ENCODE results near the gene NOXA1.
"Not testable (repeated sequence)": the region's sequence is repeated elsewhere in the genome, so short reads cannot be mapped to it uniquely, and the experiment has no call there.

Gene NOXA1

DNA sequence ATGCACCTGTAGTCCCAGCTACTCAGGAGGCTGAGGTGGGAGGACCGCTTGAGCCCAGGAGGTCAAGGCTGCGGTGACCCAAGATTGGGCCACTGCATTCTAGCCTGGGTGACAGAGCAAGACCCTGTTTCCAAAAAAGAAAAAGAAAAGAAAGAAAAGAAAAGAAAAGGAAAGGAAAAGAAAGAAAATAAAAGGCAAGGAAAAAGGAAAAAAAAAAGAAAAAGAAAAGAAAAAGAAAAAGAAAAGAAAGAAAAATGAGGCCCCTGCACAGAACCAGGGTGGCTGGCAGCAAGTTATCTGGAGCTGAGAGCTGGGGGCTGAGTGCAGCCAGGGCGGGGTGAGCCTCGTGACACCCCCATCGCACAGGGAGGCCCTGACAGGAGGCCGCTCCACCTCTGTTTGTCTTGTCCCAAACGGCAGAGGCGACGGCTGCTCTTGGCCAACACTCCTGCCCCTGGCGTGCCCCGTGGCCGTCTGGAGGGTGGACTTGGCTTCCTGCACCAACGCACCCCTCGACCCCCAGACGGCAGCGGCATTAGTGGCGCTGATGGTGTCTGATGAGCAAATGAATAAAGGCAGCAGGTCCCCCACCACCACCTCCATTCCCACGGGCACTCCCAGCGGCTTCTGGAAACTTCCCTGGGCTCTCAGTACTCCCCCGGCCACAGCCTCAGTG lies 17.0 kb upstream of the NOXA1 start:
- DNase-seq (ENCODE audit: low read depth) = no peak

DNA sequence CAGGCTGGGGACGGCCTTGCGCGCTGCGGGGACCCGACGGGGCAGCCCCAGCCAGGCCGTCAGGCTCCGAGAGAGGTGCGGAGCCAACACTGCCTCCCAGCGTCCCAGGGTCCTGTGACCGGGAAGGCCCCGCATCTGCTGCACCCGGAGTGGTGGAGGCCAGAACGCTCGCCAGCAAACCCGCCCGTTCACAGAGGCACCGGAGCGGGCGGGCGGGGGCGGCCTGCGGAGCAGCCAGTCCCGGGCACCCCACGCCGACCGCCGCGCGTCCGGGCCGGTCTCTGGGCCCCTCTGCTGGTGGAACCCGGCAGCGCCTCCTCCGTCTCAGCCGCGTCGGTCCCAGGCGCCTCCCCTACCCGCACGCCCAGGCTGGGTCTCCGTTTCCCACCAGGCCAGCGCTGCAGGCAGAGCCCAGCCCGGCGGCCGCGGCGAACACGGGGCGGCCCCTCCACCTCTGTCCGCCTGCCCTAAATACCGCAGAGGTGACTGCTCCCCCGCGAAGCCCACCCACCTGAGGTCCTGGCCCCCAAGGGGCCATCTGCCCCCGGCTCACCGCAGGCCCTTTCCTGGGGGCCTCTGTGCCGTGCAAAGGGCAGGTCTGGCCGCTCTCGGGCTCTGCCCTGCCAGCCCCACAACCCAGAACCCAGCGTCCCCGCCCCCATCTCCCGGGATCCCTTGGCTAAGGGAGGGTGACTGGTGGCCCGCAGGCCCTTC lies 16.2 kb upstream of the NOXA1 start:
- DNase-seq (ENCODE audit: low read depth) = peak; percentile 66

DNA sequence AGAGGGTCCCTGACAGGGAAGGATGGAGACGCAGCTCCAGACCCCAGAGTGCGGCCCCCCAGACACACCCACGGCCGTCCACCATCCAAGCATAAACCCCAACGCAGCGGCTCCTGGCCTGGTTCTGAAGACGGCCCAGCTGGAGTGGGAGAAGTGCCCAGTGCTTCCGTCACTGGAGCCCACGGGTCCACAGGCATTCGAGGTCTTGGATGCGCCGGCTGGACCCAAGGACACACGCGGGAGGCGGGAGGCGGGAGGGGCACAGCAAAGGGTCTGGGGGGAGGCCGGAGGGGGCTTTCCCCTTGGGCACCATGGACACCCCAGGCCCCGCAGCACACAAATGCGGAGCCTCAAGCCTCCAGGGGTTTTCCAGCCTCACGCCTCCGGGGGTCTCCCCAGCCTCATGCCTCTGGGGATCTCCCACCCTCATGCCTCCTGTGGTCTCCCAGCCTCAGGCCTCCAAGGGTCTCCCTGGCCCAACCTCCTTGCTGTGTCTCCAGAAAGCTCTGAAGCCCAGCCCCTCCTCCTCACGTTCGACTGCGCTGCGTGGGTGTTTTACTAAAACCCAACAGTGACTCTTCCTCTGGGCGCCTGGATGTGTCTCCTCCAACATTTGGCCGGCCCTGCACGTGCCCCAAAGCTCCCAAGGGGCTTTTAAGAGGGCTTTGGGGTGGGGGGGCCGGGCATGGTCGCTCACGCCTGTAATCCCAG lies 15.4 kb upstream of the NOXA1 start:
- no peak for DNase-seq (ENCODE audit: low read depth)

DNA sequence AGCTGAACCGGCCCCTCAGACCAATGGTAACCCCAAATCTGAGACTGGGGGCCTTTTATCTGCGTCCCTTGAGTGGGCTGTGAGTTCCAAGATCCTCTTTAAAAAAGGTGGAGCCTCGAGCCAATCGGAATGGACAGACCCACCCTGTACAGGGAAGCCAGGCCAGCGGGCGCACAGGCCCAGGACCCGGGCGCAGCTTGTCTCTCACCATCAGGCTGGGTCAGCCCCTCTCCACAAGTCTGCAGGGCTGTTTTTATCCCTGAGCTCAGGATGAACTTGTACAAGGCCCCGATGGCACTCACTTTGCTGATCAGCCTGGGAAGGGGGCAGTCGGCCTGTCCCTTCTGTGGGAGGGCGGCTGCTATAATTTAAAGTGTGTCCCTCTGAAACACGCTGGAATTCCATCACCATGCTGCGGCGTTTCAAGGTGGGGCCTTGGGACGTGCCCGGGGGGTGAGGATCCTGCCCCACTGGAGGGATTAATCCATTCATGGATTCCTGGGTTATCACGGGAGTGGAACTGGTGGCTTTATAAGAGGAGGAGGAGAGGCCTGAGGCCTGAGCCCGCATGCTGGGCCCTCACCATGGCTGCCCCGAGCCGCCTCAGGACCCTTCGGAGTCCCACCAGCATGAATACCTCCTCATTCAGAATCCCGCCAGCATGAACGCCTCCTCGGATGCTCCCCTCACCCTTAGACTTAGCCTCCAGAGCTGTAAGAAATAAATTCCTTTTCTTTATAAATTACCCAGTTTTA lies 14.4 kb upstream of the NOXA1 start:
- no peak for DNase-seq (ENCODE audit: low read depth)

DNA sequence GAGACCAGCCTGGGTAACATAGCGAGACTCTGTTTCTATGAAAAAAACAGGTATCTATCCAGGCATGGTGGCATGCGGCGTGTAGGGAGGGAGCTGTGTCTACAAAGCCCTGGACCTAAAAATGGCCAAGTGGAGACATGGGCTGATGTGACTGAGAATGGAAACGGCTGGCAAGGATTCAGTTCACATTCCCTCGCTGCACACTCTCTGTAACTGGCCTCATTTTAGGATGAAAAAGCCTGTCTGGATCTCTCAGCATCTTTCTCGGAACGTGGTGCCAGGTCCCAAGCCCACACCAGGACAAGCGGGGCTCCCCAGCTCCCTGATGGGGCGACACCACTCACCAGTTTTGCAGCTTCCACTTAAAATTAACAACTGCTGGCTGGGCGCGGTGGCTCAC lies 13.7 kb upstream of the NOXA1 start:
- no peak for DNase-seq (ENCODE audit: low read depth)

DNA sequence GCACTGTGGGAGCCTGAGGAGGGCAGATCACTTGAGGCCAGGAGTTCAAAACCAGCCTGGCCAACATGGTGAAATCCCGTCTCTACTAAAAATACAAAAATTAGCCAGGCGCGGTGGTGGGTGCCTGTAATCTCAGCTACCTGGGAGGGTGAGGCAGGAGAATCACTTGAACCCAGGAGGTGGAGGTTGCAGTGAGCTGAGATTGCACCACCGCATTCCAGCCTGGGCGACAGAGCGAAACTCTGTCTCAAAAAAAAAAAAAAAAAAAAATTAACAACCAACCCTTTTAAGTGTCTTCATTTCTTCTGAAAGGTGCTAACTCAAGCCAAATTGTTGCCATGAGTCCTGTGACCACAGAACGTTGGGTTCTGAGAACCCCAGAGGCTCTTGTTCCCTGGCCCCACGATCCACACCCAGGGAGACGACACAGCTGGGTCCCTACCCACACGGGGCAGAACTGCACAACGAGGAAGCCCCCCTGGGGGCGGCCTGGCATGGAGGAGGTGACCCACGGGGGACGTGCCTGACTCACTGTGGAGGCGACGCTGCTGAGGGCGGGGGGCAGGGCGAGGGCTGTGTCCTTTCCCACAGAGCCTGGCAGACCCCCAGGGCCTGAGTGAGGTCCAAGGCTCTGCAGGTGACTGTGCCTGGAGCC lies 12.8 kb upstream of the NOXA1 start:
- DNase-seq (ENCODE audit: low read depth) = not testable (repeated sequence)

DNA sequence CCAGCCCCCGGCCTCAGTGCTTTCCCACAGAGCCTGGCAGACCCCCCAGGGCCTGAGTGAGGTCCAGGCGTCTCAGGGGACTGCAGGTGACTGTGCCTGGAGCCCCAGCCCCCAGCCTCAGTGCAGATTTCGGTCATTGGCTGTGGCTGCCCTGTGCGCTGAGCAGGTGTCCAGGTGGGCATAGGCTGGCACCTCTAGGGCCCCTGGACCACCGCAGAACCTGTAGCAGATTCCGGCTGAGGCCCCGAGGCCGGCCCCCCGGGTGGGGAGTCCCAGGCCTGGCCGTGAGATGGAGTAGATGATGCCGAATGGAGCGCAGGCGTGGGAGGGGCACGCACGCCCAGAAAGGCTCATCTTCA lies 12.3 kb upstream of the NOXA1 start:
- DNase-seq (ENCODE audit: low read depth) = no peak

DNA sequence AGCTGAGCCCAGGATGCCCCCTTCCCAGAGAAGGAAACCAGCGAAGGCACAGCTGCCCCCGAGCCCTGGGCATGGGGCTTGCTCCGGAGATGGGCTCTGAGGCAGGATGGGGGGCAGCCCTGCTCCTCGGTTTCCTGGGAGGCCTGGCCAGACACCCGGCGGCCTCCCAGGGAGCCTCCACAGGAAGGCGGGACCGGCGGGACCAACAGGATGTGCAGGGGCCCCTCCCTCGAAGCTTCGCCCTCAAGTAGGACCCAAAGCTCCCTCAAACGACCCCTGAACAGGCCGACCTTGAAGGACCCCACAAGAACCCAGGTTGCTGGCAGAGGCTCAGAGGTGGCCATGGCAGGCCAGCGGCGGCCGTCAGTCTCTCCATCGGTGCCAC lies 11.9 kb upstream of the NOXA1 start:
- no peak for DNase-seq (ENCODE audit: low read depth)

DNA sequence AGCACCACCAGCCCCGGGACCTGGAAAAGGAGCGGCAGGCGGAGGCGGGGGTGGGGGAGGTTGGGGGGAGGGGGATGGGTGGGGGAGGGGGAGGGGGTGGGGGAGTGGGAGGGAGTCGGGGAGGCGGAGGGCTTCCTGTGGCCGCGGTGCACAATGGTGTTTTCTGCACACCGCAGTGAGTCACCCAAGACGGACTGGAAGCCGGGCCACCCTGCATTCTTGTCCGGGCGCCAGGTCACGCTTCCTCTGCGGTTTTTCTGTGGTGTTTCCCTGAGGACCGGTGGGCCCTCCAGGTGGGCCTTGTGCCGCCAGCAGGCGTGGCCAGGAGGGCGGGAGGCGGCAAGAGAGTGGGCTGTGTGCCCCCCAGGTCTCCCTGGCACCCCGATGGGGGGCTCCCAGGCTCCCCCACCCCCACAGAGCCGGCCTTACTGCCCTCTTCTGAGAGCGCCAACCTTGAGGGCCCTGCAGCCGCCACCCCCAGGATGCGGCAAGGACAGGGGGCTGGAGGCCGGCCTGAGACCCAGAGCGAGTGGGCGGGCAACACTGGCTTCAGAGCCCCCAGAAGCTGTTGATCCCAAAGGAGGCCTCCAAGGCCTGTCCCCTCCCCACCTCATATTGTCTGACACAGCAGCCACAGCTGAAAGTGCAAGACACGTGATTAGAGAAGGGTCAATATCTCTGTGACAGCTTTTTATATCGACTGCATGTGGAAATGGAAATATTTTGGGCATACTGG lies 11.4 kb upstream of the NOXA1 start:
- peak; percentile 38 for DNase-seq (ENCODE audit: low read depth)

DNA sequence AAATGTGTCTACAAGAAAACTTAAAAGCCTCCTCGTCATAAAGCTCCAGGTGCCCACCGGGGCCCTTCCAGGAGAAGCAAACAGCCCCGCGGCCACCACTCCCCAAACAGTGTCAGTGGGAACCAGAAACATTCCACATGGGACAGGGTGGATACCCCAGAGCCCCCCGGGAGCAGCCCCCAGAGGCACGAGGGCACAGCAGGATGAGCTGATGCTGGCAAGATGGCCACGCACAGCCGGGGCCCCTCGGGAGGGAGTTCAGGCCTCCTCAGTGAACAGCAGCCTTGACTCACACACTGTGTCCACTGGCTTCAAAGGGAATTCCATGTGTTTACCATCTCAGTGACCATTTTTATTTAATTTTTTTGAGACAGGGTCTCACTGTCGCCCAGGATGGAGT lies 10.8 kb upstream of the NOXA1 start:
- DNase-seq (ENCODE audit: low read depth) = no peak

DNA sequence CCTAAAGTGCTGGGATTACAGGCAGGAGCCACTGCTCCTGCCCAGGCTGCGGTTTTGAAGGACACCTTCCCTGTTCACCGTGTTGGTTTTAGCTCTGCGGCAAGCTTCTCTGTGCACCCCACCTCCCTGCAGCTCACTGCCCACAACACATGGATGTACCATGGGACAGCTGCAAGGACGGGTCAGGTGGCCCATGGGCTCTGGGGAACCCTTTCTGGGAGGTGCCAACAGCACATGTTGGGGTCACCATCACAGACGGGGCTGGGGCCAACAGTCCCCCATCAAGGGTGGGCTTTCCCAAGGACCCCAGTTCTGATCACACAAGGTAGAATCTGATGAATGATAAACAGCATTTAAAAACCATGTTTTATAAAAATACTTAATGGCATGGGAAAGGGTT lies 7.7 kb upstream of the NOXA1 start:
- no peak for DNase-seq (ENCODE audit: low read depth)

DNA sequence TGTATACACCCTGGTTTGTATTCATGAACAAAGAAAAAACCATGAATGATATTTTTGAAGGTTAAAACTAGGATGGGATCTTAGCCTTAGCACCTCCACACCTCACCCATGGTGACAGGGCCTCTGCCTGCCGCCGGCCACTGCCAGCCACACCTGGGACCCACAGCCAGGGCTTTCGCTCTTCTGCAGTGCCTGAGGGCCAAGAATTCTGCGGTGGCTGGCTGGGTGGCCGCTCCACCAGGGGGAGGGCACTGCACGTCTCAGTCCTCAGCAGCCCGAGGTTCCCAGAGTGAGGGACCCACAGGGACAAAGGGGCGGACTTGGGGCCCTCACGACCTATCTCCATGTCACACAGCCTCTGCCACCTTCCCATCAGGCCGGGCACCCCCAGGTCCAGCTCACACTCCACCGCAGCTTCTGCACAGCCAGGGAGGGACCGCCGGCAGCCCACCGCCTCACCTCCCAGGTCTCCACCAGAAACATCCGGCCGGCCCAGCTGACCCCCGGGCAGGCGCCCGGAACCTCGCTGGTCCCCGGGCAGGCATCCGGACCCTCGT lies 7.1 kb upstream of the NOXA1 start:
- DNase-seq (ENCODE audit: low read depth) = no peak

DNA sequence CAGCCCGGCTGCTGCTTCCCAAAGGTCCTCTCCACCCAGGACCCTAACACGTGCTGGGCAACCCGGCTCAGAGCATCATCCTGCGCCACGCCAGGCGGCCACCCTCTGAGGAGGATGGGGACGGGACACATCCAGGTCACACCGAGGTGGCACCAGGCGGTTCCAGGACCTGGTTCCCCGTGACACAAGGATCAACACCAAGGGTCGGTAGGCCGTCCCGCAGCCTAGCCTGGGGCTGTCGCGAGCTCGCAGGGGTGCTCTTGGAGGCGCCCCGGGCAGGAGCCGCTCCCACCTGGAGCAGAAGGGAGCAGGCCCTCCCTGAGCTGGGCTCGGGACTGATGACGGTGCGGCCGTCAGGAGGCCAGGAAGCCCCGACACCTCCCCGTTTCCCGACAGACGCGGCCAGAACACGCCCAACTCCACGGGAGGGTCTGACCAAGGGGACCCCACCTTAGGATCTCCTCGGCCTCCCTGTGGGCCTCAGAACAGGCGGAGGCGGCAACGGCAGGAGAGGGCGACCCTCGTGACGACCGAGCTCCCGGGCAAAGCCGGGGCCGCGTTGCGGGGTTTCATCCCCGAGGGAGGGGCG lies 6.5 kb upstream of the NOXA1 start:
- no peak for DNase-seq (ENCODE audit: low read depth)

DNA sequence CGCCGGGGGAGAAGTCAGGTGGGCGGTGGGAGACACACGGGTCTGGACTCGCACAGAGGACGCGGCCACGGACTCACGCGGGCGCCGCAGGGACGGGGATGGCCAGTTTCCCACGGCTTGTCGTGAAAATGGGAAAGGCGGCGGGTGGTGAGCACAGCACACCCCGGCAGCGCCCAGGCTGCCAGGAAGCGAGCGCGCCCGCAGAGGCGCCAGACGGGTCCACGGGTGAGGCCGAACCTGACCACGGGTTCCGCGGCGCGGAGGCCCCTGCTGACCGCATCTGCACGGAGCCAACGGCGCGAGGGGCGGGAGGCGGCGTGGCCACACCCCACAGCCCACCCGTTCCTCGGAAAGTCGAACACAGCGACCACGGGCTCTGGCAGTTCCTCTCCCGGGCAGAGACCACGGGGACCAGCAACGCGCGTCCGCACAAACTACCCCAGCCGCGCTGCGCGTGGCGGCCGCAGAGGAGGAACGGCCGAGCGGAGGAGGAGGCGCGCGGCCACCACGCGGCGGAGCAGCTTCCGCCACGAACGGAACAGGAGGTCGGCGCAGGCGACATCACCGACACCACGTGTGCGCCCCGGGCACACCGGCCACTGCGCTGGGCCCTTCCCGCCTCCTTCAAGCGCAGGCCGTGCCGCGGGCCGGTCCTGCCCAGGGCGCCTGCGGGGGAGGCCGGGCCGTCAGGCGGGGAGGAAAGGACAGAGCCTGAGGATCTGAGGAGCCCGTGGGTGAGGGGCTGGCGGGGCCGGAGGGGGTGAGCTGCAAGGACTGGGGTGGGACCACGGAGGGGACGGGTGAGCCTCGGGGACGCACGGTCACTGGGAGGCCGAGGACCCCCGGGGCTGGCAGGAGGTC lies 5.8 kb upstream of the NOXA1 start:
- DNase-seq (ENCODE audit: low read depth) = no peak

DNA sequence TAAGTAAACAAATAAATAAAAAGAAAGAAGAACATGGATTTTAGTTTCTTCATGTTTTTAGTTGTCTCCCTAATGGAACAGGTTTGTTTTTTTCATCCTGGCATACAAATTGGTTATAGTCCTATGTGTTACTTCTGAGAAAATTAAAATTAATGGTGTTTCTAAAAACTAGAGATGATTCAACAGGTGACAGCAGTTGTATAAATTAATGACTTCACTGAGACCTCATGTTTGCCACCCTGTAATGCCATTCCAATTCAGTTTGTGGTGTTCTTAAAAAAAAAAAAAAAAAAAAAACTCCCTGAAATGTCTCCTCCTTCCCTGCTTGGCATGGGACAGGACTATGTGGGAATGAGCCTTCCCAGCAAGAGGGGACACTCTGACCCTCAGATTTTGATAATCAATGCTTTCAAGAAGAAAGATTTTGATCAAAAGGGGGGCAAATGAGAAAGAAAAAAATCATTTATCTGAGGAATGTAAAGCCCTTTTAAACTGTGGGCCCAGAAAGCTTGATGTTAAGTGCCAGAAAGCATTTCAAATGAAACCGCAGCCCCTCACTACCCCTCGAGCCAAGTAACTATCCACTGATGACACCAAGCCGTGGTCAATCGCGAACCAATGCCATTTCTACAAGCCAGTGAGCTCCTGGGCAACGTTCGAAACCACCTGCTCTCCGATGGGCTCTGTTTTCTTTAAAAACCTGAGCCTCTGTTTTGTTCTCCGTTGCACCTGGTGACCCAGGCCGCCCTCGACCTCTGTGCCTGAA lies 1.2 kb upstream of the NOXA1 start:
- DNase-seq (ENCODE audit: low read depth) = no peak

DNA sequence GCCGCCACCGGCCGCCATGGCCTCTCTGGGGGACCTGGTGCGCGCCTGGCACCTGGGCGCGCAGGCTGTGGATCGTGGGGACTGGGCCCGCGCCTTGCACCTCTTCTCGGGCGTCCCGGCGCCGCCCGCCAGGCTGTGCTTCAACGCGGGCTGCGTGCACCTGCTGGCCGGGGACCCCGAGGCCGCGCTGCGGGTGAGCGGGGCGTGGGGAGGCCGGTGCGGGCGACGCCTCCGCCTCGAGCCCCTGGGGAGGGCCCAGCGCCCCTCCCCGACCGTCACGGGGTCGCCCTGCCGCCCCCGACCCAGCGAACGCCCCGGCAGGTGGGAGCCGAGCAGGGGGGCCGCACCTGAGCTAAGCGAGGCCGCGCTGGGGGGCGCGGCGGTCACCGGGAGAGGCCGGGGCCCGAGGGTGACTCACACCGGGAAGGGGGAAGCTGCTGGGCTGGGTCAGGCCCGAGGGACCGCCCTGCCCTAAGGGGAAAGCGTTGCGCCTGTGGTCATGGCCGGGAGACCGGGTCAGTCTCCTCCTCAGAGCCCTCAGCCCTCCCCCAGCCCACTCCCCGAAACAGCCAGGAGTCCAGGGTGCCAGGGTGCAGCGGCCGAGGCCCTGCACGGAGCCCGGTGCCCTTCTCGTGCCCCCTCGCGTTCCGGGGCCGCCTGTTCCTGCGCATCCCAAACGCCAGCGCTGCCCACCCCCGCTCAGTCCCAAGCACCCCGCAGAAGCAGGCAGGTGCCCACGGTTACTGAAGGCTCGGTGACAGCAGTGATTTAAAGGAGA lies 510 bp downstream of the NOXA1 start:
- DNase-seq (ENCODE audit: low read depth) = no peak

DNA sequence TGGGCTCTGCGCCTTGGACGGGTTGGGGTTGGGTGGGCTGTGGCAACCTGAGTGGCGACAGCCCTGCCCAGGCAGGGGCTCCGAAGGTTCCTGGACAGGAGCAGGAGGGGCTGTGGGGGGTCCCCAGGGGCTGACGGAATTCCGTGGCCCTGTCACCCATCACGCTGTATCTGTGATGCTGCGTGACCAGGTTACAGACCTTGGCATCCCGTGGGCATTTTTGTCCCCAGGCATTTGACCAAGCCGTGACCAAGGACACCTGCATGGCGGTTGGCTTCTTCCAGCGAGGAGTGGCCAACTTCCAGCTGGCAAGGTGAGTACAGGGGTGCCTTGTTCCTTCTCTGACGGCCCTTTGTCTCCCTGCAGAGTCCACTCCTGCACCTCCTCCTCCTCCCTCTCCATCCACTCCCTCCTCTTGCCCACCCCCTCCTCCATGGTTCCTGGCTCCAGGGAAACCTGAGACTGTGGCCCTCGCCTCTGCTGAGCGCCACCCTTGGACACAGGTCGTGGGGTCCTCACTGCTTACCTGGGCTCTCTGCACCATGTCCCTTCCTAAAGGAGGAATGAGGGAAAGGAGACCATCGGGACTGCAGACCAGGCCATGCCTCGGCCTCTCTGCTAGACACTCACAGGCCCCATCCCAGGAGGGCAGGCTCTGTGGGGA lies 3.0 kb downstream of the NOXA1 start:
- no peak for DNase-seq (ENCODE audit: low read depth)
